GM10248 (cell line): Measurements from ENCODE around the gene ARHGAP5.

Experiments
- CTCF ChIA-PET: fragments of 300-600 bp; sonication (Branson Sonifier 250); formaldehyde crosslinking; extraction: SDS; loops from one replicate; lab custom pipeline; 2021; ENCODE audit warnings: antibody characterized with exemption; lab: Yijun Ruan, JAX
- POLR2A ChIA-PET: fragments of 350-650 bp; sonication (Branson Sonifier 250); formaldehyde crosslinking; extraction: SDS; loops from one replicate; lab custom pipeline; 2020; ENCODE audit warnings: antibody characterized with exemption; lab: Yijun Ruan, JAX
- DNase-seq: peaks from one replicate; pipeline ENCODE4 v3.0.0; 2012; ENCODE audit errors: extremely low spot score
- CTCF ChIP-seq: IDR thresholded peaks from 2 replicates; pipeline ENCODE4 v1.5.1; 2012; ENCODE audit warnings: mild to moderate bottlenecking, low read depth; ENCODE audit errors: extremely low read depth, missing control alignments, control extremely low read depth

Gene ARHGAP5

GRCh38 chr14:32079264-32079663 is 2.2 kb downstream of the ARHGAP5 start:
- no peak for TF ChIP-seq CTCF
- ChIA-PET CTCF (no interaction called here), POLR2A (no interaction called here)
- DNase-seq, result no peak

- ChIA-PET CTCF (interaction anchor here (1.0 to 1.8 kb wide), 2 partner anchors 13 to 172 kb away, joined by 3 to 7 read pairs; no protein-coding TSS in a partner anchor), POLR2A (no interaction called here)
- no peak for TF ChIP-seq CTCF
- no peak for DNase-seq
These were observed 3.0 kb downstream of the ARHGAP5 start for GRCh38 chr14:32080001-32080510.

- TF ChIP-seq CTCF, result no peak
- DNase-seq, result no peak
- ChIA-PET CTCF (no interaction called here), POLR2A (no interaction called here)
These were observed 4.8 kb downstream of the ARHGAP5 start for GRCh38 chr14:32081901-32082300.

GRCh38 chr14:32083315-32083624 is 6.2 kb downstream of the ARHGAP5 start:
- no peak for DNase-seq
- ChIA-PET POLR2A (no interaction called here), CTCF (interaction anchor here (2.0 kb wide), 1 partner anchor 10 kb away, joined by 6 read pairs; no protein-coding TSS in a partner anchor)
- no peak for TF ChIP-seq CTCF

- POLR2A ChIA-PET, result no interaction called here
- CTCF ChIA-PET, result interaction anchor here (1.2 to 2.0 kb wide), 2 partner anchors 10 to 12 kb away, joined by 4 to 6 read pairs; no protein-coding TSS in a partner anchor
- no peak for DNase-seq
- no peak for TF ChIP-seq CTCF
These were observed 6.7 kb downstream of the ARHGAP5 start for GRCh38 chr14:32083789-32084188.

GRCh38 chr14:32085182-32085844 is 8.2 kb downstream of the ARHGAP5 start:
- TF ChIP-seq CTCF, result no peak
- CTCF ChIA-PET, result interaction anchor here (0.9 to 2.0 kb wide), 4 partner anchors 12 to 159 kb away, joined by 3 to 6 read pairs (median 3); no protein-coding TSS in a partner anchor
- POLR2A ChIA-PET, result no interaction called here
- no peak for DNase-seq
